GM18870 (cell line): ENCODE measurements around the gene CAMK1D.
"Not testable (repeated sequence)": the region's sequence is repeated elsewhere in the genome, so short reads cannot be mapped to it uniquely, and the experiment has no call there.

Experiments used
- ATAC-seq: cut with Tn5 transposase; IDR thresholded peaks from one replicate; pipeline ENCODE4 v1.9.1; 2021; ENCODE audit warnings: moderate library complexity; ENCODE audit not compliant: unreplicated experiment

CAMK1D gene

GRCh38 chr10:12543589-12543988 lies 194.2 kb downstream of the CAMK1D start:
- no peak for ATAC-seq

DNA sequence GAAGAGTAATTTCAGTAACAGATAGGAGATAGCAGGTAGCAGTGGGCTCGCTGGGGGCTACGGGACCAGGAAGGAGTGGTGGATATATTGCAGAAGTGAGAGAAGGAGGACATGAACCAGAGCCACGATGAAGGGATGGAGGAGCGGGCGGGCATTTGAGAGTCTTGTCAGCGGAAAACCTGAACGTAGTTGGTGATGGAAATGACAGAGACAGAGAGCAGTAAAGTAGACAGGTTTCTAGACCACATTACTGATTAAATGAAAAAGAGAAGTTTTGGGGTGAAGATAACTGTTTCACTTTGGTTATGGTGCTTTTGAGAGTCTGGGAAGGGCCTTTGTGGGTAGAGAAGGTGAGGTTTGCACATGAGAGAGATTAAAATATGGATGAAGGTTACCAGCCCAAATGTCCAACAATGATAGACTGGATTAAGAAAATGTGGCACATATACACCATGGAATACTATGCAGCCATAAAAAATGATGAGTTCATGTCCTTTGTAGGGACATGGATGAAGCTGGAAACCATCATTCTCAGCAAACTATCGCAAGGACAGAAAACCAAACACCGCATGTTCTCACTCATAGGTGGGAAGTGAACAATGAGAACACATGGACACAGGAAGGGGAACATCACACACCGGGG lies 196.9 kb downstream of the CAMK1D start:
- ATAC-seq: not testable (repeated sequence)

GRCh38 chr10:12547301-12547771 lies 198.0 kb downstream of the CAMK1D start:
- no peak for ATAC-seq

DNA sequence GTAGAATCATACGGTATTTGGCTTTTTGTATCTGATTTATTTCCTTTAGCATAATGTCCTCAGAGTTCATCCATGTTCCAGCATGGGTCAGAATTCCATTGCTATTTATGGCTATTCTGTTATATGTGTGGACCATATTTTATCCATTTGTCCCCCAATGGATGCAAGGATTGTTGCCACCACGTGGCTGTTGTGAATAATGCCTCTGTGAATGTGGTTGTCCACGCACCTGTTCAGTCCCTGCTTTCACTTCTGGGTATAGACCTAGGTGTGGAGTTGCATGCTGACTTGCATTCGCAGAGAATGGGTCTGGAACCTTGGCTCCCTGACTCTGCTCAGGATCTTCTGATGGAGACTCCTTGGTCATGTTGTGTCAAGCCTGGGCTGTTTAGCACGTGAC lies 199.9 kb downstream of the CAMK1D start:
- no peak for ATAC-seq

GRCh38 chr10:12550994-12551393 lies 201.6 kb downstream of the CAMK1D start:
- ATAC-seq: no peak

DNA sequence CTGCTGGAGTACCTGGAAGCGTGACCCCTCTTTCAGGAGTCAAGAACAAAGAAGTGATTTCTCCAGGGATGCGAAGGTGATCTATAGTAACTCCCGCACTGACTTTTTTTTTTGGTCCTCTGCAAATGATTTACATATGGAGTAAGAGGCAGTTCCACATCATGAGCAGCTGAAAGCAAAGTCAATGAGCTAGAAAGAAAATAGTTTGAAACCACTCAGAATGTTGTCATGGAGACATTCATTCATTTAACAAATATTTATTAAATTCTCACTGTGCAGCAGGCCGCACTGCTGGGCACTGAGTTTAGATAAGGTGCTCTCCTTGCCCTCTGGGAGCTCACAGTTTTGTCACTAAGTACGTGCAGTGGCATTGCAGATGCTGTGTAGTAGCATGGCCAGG lies 206.7 kb downstream of the CAMK1D start:
- ATAC-seq: no peak

GRCh38 chr10:12559578-12560178 lies 210.3 kb downstream of the CAMK1D start:
- ATAC-seq: no peak

GRCh38 chr10:12561307-12561706 lies 212.0 kb downstream of the CAMK1D start:
- ATAC-seq: no peak

DNA sequence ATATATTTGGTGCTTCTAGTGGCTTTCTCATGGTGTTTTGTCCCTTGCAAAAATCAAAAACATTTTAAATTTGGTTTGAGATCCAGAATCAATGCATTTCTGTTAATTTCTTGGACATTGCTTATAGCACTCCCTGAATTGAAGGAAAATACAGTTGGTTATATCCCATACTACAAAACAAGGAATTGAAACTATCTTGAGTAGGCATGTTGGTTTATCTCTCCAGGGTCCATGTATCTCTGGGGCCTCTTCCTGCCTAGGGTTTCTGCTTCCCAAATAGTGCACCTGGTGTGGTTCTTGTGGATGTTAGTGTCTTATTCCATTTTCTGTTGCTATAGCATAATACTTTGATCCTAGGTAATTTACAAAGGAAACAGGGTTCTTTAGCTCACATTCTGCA lies 212.4 kb downstream of the CAMK1D start:
- ATAC-seq: no peak

GRCh38 chr10:12563489-12563888 lies 214.1 kb downstream of the CAMK1D start:
- ATAC-seq: no peak

DNA sequence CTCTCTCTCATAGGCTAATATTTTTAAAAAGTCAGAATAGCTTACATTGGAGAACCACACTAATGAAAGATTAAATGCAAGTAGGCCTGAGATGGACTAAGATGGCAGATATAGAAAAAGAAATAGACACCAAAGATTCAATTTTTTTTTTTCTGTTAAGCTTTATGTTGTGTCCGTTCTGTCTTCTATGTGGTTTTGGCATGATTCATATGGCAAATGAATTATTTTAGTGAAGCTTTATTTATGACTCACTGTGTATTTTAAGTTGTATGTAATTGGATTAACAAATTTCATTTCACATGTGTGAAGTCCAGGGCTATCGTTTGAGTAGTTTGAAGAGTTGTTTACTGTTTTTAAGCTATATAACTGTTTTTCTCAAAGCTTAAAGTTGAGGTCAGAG lies 214.8 kb downstream of the CAMK1D start:
- ATAC-seq: no peak

DNA sequence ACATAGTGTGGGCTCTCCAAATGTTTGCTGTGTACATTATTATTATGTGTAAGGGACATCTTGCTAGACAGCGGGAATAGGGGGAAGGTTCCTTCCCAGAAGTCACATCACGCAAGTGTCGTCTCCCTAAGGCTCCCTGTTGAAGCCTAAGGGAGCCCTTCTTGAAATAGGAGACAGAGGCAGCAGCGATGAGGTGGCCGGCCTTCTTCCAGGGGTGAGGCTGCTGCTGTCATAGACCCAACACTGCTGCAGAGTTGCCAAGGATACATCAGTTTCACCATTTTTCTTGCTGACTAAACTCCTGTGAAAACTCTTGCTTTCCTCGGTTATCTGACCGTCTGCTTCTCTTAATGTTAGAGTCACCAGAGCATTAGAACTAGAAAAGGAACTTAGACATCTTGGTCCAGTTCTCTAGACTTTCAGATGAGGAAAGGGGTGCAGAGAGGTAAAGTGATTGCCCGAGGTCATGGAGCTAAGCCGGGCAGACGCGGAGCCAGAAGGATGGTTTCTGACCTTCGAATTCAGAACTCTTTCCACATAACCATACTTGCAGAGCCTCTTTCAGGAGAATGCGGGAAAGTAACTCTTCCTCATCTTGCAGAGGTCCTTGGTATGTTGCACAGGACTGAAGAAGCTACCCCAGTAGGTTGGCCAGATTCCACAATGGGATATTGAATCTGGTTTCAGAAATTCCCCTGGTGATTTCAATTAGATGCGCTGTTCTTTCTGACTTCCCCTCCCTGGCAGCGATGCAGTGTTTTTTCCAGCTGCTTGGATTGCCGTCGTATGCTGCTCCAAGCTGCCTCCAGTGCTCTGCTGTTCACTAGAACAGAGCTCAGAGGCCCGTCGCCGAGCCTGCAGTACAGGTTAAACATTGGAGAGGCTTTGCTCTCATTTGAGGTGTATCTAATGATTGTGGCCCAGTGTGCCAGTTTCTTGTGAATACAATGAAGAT lies 217.1 kb downstream of the CAMK1D start:
- no peak for ATAC-seq

GRCh38 chr10:12568391-12569009 lies 219.2 kb downstream of the CAMK1D start:
- no peak for ATAC-seq

GRCh38 chr10:12572281-12572680 lies 222.9 kb downstream of the CAMK1D start:
- no peak for ATAC-seq

- no peak for ATAC-seq
Measured at GRCh38 chr10:12577610-12578009, 228.3 kb downstream of the CAMK1D start.

GRCh38 chr10:12579954-12580858 lies 230.9 kb downstream of the CAMK1D start:
- peak; percentile 87 for ATAC-seq

- ATAC-seq: no peak
Measured at GRCh38 chr10:12583891-12584595, 234.7 kb downstream of the CAMK1D start.

GRCh38 chr10:12586741-12587140 lies 237.4 kb downstream of the CAMK1D start:
- no peak for ATAC-seq

DNA sequence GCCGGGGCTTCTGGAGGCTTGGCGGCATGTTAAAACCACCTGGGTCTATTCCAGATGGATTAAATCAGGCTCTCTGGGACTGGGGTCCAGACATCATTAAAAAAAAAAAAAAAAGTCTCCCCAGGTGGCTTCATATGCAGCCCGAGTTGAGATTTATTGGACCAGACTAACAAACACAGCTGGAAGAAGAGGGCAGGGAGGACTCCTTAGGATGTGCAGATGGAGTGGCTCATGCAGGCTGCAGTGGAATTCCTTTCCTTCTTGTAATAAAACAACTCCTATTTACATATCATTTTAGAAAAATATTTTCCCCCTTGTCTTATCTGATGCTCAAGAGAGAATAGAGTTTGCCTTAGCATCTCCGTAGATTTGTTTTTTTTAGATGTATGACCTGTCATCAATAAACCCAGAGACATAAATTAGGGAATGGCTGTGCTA lies 238.1 kb downstream of the CAMK1D start:
- ATAC-seq: no peak
